T-cell (primary cell): ENCODE data around the gene RAB22A. TPM values are rescaled to one million over a fixed set of nuclear protein-coding genes. Genes with fewer than 3 reads are reported as not detected.

Experiments
- ATAC-seq, 4 experiments: fragments of 200-7000 bp in 3 of 4; fragments of 150-1000 bp in 1 of 4; cut with Tn5 transposase; replicated peaks in 1 of 4; 1 replicate in 3 of 4; 2 replicates in 1 of 4; pipeline ENCODE4 v1.10.0; 2021; ENCODE audit warnings: moderate library complexity in 3 of 4, mild to moderate bottlenecking in 2 of 4, moderate number of reproducible peaks in 1 of 4
- CTCF ChIA-PET, 2 donors: fragments of 300-600 bp; sonication (Branson Sonifier 250); formaldehyde crosslinking; loops; one replicate each; lab custom pipeline; 2022; ENCODE audit warnings: antibody characterized with exemption in 2 of 2; lab: Charles Lee
- POLR2A ChIA-PET, 2 donors: fragments of 300-600 bp; sonication (Branson Sonifier 250); formaldehyde crosslinking; loops; one replicate each; lab custom pipeline; 2022; ENCODE audit warnings: antibody characterized with exemption in 2 of 2; lab: Charles Lee
- DNase-seq, 35 experiments: peaks; one replicate each; pipeline versions ENCODE4 v3.0.0 to v3.0.0-alpha.2; 2013 to 2023
- H3K27ac ChIP-seq: one replicate; pipeline ENCODE4 v1.5.1; 2013; ENCODE audit warnings: low read length
- H3K27me3 ChIP-seq, 2 experiments: replicated peaks in 1 of 2; 1 replicate in 1 of 2; 2 replicates in 1 of 2; pipeline versions ENCODE4 v1.6.1 to v1.7.0; 2013; ENCODE audit warnings: low read length in 1 of 2, mixed read lengths in 1 of 2; ENCODE audit not compliant: control insufficient read depth in 2 of 2, insufficient read depth in 2 of 2; ENCODE audit errors: extremely low read depth in 1 of 2
- H3K36me3 ChIP-seq, 2 donors: 1 replicate in 1 of 2; 2 replicates in 1 of 2; pipeline versions ENCODE4 v1.6.1 to v1.7.0; 2013; ENCODE audit warnings: low read length in 1 of 2; ENCODE audit not compliant: control insufficient read depth in 2 of 2, insufficient read depth in 1 of 2; ENCODE audit errors: extremely low read depth in 1 of 2
- H3K4me1 ChIP-seq, 2 experiments: 1 replicate in 1 of 2; 2 replicates in 1 of 2; pipeline versions ENCODE4 v1.6.1 to v1.7.0; 2013; ENCODE audit warnings: low read length in 2 of 2, mixed read lengths in 1 of 2; ENCODE audit not compliant: insufficient read depth in 2 of 2, control insufficient read depth in 1 of 2; ENCODE audit errors: extremely low read depth in 1 of 2
- H3K4me3 ChIP-seq, 2 donors: 1 replicate in 1 of 2; 2 replicates in 1 of 2; pipeline versions ENCODE4 v1.5.1 to v1.7.0; 2013; ENCODE audit warnings: mild to moderate bottlenecking in 2 of 2, low read length in 1 of 2, moderate library complexity in 1 of 2; ENCODE audit not compliant: control insufficient read depth in 1 of 2; ENCODE audit errors: extremely low read depth in 1 of 2
- H3K9me3 ChIP-seq: 2 replicates; pipeline ENCODE4 v1.7.0; 2013
- H3K27ac Mint-ChIP-seq, 2 donors: one replicate each; pipeline ENCODE4 v1.8.0; 2020 to 2021; ENCODE audit warnings: mild to moderate bottlenecking in 2 of 2, mixed read lengths in 2 of 2
- H3K27me3 Mint-ChIP-seq, 2 donors: one replicate each; pipeline ENCODE4 v1.8.0; 2021 to 2022; ENCODE audit warnings: mixed read lengths in 2 of 2
- H3K36me3 Mint-ChIP-seq: one replicate; pipeline ENCODE4 v1.8.0; 2021; ENCODE audit warnings: mixed read lengths
- H3K4me1 Mint-ChIP-seq, 3 donors: one replicate each; pipeline ENCODE4 v1.8.0; 2020 to 2022; ENCODE audit warnings: mixed read lengths in 3 of 3, mild to moderate bottlenecking in 1 of 3
- H3K4me3 Mint-ChIP-seq, 3 donors: one replicate each; pipeline ENCODE4 v1.8.0; 2020 to 2022; ENCODE audit warnings: mild to moderate bottlenecking in 3 of 3, mixed read lengths in 3 of 3, moderate library complexity in 3 of 3
- H3K9me3 Mint-ChIP-seq, 3 donors: one replicate each; pipeline ENCODE4 v1.8.0; 2020 to 2022; ENCODE audit warnings: mixed read lengths in 3 of 3
- WGBS: methylation state at CpG from one replicate; pipeline ENCODE4 v1.1.5; 2013; ENCODE audit warnings: missing lambda C conversion rate; ENCODE audit not compliant: insufficient coverage; 5-methylcytosine and 5-hydroxymethylcytosine counted together
- total RNA-seq, 35 experiments: library from RNA in 6 of 35; stranded (reverse) in 6 of 35; fragments of 120-200 nt in 1 of 35; gene quantifications; one replicate each; pipeline versions ENCODE4 v1.2.1 to v1.2.4 and lab custom pipeline; 2013 to 2026

The RAB22A gene
- total RNA-seq, 5 donors from 2014 or later (not counting 1 experiment from before 2014, with no cell fraction given), result 15.3 to 23.0 (median 20.4) TPM

GRCh38 chr20:58389324-58389967 is 79.9 kb downstream of the RAB22A start:
- Mint-ChIP-seq H3K27ac (peak overlapping the region; percentile 92 to 93), H3K27me3 (peaks cover 0 to under 1% of the 10 kb centered on the region in 2 donors), H3K9me3 (no peaks in the 10 kb centered on the region), H3K4me1 (peaks cover 46 to 58% (median 49%) of the 10 kb centered on the region in 3 donors), H3K36me3 (peaks cover 21% of the 10 kb centered on the region), H3K4me3 (peak overlapping the region; percentile 82 to 94 (median 91))
- H3K9me3 ChIP-seq, result no peaks in the 10 kb centered on the region
- H3K36me3 ChIP-seq, result peaks cover 0 to 11% of the 10 kb centered on the region in 2 donors
- CTCF ChIA-PET, result interaction anchor here in 1 of 2 donors (0.8 to 1.5 kb wide), 7 partner anchors 18 to 262 kb away, joined by 3 to 5 read pairs (median 3); partner anchors contain the start of gene STX16
- POLR2A ChIA-PET, result interaction anchor here (0.6 to 1.6 kb wide), 12 partner anchors 19 to 1996 kb away, joined by 3 to 22 read pairs (median 4); partner anchors contain the start of genes RAB22A (in 1 of the 2) and ZNF831 (in 1 of the 2)
- WGBS, result 0% methylated on average over 56 of the region's 56 CpGs
- peaks cover 22 to 32% of the 10 kb centered on the region in 2 experiments for H3K4me1 ChIP-seq
- DNase-seq, result peak in 12 of 35 experiments; percentile 3 to 43 (median 22)
- peak overlapping the region; percentile 99 for H3K27ac ChIP-seq
- peaks cover 0 to 7% of the 10 kb centered on the region in 2 experiments for H3K27me3 ChIP-seq
- ATAC-seq, result peak; percentile 41 to 45 (median 43)
- peak overlapping the region; percentile 80 to 92 for H3K4me3 ChIP-seq

GRCh38 chr20:58389968-58390658 is 80.6 kb downstream of the RAB22A start:
- DNase-seq (no peak), ATAC-seq (no peak)
- Mint-ChIP-seq H3K4me1 (peaks cover 53 to 64% (median 54%) of the 10 kb centered on the region in 3 donors), H3K4me3 (peak overlapping the region; percentile 82 to 94 (median 91)), H3K27me3 (no peaks in the 10 kb centered on the region), H3K9me3 (no peaks in the 10 kb centered on the region), H3K36me3 (peaks cover 21% of the 10 kb centered on the region), H3K27ac (peak overlapping the region; percentile 89 to 93)
- Histone ChIP-seq H3K27me3 (peaks cover 0 to 1% of the 10 kb centered on the region in 2 experiments), H3K4me3 (peak overlapping the region; percentile 80 to 92), H3K4me1 (peaks cover 23 to 32% of the 10 kb centered on the region in 2 experiments), H3K9me3 (no peaks in the 10 kb centered on the region), H3K27ac (peak overlapping the region; percentile 99), H3K36me3 (peaks cover 0 to 11% of the 10 kb centered on the region in 2 donors)
- 61% methylated on average over 7 of the region's 17 CpGs for WGBS
- CTCF ChIA-PET, result interaction anchor here in 1 of 2 donors (1.5 kb wide), 1 partner anchor 153 kb away, joined by 3 read pairs; no protein-coding TSS in a partner anchor
- POLR2A ChIA-PET, result interaction anchor here in 1 of 2 donors (0.6 to 1.6 kb wide), 4 partner anchors 18 to 773 kb away, joined by 4 to 22 read pairs (median 12); partner anchors contain the start of gene ZNF831

- H3K36me3 ChIP-seq, result peaks cover 0 to 11% of the 10 kb centered on the region in 2 donors
- H3K27me3 Mint-ChIP-seq, result no peaks in the 10 kb centered on the region
- H3K27ac Mint-ChIP-seq, result peak overlapping the region; percentile 89 to 93
- no peak overlapping the region for H3K27ac ChIP-seq
- peaks cover 28 to 32% of the 10 kb centered on the region in 2 experiments for H3K4me1 ChIP-seq
- CTCF ChIA-PET, result interaction anchor here in 1 of 2 donors (0.7 kb wide), 1 partner anchor 1058 kb away, joined by 3 read pairs; no protein-coding TSS in a partner anchor
- POLR2A ChIA-PET, result interaction anchor here (0.6 to 0.7 kb wide), 4 partner anchors 16 to 732 kb away, joined by 3 to 6 read pairs (median 4); no protein-coding TSS in a partner anchor
- WGBS, result 100% methylated on average over 2 of the region's 8 CpGs
- peaks cover 23% of the 10 kb centered on the region for H3K36me3 Mint-ChIP-seq
- no peak for DNase-seq
- no peaks in the 10 kb centered on the region for H3K9me3 Mint-ChIP-seq
- H3K4me3 ChIP-seq, result no peak overlapping the region
- no peaks in the 10 kb centered on the region for H3K9me3 ChIP-seq
- ATAC-seq, result no peak
- peak overlapping the region; percentile 82 to 94 (median 91) for H3K4me3 Mint-ChIP-seq
- no peaks in the 10 kb centered on the region for H3K27me3 ChIP-seq
- H3K4me1 Mint-ChIP-seq, result peaks cover 58 to 70% (median 59%) of the 10 kb centered on the region in 3 donors
Observed at GRCh38 chr20:58390659-58391035, 81.1 kb downstream of the RAB22A start.

- H3K4me1 ChIP-seq, result peaks cover 36 to 40% of the 10 kb centered on the region in 2 experiments
- peak overlapping the region in 1 of 2 donors; percentile 48 for H3K27ac Mint-ChIP-seq
Observed at GRCh38 chr20:58392286-58392685, 82.8 kb downstream of the RAB22A start.

GRCh38 chr20:58393299-58393698 is 83.8 kb downstream of the RAB22A start:
- Mint-ChIP-seq H3K4me3 (peak overlapping the region in 2 of 3 donors; percentile 25 to 82), H3K27ac (no peak overlapping the region), H3K4me1 (peaks cover 79 to 87% (median 83%) of the 10 kb centered on the region in 3 donors), H3K27me3 (no peaks in the 10 kb centered on the region), H3K36me3 (peaks cover 28% of the 10 kb centered on the region), H3K9me3 (no peaks in the 10 kb centered on the region)
- DNase-seq (no peak), ATAC-seq (no peak)
- peaks cover 38 to 41% of the 10 kb centered on the region in 2 experiments for H3K4me1 ChIP-seq
- H3K27me3 ChIP-seq, result no peaks in the 10 kb centered on the region
- no peak overlapping the region for H3K4me3 ChIP-seq
- H3K27ac ChIP-seq, result no peak overlapping the region
- no CpG with 5 or more reads among the region's 3 CpGs for WGBS
- CTCF ChIA-PET, result interaction anchor here in 1 of 2 donors (1.2 kb wide), 1 partner anchor 39 kb away, joined by 3 read pairs; no protein-coding TSS in a partner anchor
- peaks cover 0 to 11% of the 10 kb centered on the region in 2 donors for H3K36me3 ChIP-seq
- H3K9me3 ChIP-seq, result no peaks in the 10 kb centered on the region
- POLR2A ChIA-PET, result no interaction called here

More at GRCh38 chr20:58392286-58392685, 82.8 kb downstream of the RAB22A start:
- H3K9me3 Mint-ChIP-seq, result no peaks in the 10 kb centered on the region
- H3K27me3 ChIP-seq, result no peaks in the 10 kb centered on the region
- ATAC-seq (no peak), DNase-seq (no peak)
- H3K9me3 ChIP-seq, result no peaks in the 10 kb centered on the region
- peak overlapping the region in 2 of 3 donors; percentile 31 to 82 for H3K4me3 Mint-ChIP-seq
- ChIA-PET CTCF (interaction anchor here in 1 of 2 donors (1.2 kb wide), 1 partner anchor 40 kb away, joined by 3 read pairs; no protein-coding TSS in a partner anchor), POLR2A (no interaction called here)
- peaks cover 0 to 11% of the 10 kb centered on the region in 2 donors for H3K36me3 ChIP-seq
- no peak overlapping the region for H3K27ac ChIP-seq
- WGBS, result 100% methylated on average over 1 of the region's 4 CpGs
- peaks cover 72 to 83% (median 74%) of the 10 kb centered on the region in 3 donors for H3K4me1 Mint-ChIP-seq
- no peaks in the 10 kb centered on the region for H3K27me3 Mint-ChIP-seq
- no peak overlapping the region for H3K4me3 ChIP-seq
- H3K36me3 Mint-ChIP-seq, result peaks cover 23% of the 10 kb centered on the region
